HG03354 (cell line): ENCODE results near the gene CACNA1D.

Source experiments
- ATAC-seq: cut with Tn5 transposase; IDR thresholded peaks from one replicate; pipeline ENCODE4 v1.9.1; 2021; ENCODE audit warnings: mild to moderate bottlenecking; ENCODE audit not compliant: unreplicated experiment, poor library complexity, severe bottlenecking

Gene CACNA1D

DNA sequence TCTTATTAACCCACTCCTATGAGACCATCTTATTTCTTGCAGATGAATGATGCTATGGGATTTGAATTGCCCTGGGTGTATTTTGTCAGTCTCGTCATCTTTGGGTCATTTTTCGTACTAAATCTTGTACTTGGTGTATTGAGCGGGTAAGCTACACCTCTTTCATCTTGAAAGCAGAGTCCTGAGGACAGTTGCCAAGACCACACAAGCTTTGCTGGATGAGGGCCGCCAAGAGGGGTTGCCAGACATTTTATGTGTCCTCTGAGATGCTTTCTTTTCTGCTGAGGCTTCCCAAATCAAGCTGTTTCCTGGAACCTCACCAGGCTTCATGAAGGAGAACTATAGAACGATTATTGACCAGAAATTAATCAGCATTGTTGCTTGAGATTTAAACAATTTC, 178.6 kb downstream of the CACNA1D start:
- ATAC-seq = no peak

DNA sequence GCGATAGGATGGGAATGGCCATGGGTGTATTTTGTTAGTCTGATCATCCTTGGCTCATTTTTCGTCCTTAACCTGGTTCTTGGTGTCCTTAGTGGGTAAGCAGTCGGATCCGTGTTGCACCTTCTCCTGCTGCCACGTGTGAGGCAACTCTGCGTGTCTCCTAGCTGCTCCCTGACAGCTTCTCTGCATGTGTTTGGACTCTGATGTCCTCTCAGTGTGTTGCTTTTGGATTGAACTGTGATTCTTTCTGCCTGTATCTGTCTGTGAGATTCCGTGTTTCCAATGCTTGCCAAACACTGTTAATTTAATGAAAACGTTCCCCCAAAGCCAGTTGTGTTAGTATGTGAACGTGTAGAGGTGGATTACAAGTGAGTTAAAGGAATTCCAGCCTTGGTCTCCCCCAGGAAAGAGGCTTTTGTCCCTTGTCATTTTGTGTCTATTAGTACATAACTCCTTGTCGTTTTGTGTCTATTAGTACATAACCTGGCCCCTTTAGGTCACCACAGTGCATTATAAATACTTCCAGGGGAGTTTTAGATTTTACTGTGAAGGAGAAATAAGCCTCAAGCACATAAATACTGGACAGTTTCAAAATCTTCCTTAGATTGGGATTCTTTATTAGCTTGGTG, 179.4 kb downstream of the CACNA1D start:
- no peak for ATAC-seq

DNA sequence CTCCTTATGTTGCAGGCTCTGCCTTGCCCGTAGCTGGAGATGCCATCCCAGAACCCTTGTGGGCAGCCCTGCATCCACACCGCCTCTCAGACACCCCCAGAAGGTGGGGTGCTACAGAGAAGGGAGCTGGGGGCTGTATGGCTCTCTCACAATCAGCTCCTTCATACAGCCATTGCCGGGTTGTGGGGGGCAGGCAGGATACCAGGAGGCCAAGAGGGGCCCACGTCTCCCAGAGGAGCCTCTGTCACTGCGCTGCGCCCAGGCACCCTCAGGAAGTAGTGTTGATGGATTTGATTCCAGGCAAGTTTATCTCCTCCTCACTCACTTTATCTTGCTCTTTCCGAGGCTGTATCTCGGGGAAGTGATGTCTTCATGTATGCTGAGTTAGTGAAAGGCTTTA, 180.2 kb downstream of the CACNA1D start:
- ATAC-seq = no peak

- ATAC-seq = no peak
Observed at GRCh38 chr3:53675022-53675697, 180.7 kb downstream of the CACNA1D start.

- no peak for ATAC-seq
Observed at GRCh38 chr3:53675942-53676341, 181.5 kb downstream of the CACNA1D start.

- ATAC-seq = no peak
Observed at GRCh38 chr3:53677413-53677812, 183.0 kb downstream of the CACNA1D start.

DNA sequence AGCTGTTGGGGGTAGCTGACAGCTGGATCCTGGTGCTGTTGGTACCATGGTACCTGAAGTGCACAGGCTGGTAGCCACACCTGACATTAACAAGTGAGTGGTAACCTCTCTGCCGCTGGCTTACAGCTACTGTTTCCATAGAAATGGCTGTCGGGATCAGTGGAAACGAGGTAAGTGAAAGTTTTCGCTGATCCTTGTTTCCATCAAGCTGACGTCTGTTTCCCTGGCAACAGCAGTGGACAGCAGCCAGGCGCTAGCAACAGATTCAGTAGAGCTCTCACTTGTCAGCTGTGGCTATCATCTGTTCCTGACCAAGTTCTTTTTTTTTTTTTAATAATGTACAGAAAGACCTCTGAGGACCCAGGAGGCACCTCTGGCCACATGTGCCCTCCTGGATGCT, 185.6 kb downstream of the CACNA1D start:
- no peak for ATAC-seq

DNA sequence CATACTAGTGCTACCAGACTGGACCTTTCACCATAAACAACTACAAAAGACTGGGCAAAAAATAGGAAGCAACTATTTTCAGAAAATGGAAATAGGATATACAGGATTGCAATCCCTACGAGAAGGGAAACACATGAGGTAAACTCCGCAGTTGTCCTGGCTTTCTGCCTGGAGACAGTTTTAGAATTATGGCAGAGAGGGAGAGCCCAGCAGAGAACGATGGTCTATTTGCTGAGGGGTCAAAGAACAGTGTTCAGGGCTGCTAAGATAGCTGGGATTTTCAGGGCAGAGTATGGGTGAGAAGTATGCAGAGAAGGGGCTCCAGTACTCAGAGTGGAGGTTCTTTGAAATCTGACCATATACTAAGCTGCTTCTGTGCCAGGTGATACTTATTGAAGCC, 188.4 kb downstream of the CACNA1D start:
- ATAC-seq = no peak

- ATAC-seq = no peak
Observed at GRCh38 chr3:53688066-53688465, 193.7 kb downstream of the CACNA1D start.

DNA sequence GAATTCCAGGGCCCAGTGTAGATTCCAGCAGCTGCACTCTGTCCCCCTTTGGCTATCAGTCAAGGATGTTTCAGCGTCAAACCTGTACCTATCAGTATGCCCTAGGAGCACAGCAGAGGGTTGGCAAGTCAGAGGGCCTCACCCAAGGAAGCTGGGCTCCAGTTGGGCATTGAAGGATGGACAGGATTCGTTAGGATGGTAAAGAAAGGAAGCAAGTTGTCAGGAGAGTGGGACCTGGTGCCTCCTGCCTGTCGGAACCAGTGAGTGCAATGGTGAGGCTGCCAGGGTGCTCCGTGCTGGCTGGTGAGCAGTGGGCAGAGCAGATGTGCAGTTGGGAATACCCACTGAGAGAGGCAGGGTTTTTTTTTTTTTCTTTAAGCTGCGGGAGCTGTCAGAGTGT, 194.6 kb downstream of the CACNA1D start:
- no peak for ATAC-seq

GRCh38 chr3:53689681-53690080, 195.3 kb downstream of the CACNA1D start:
- ATAC-seq = no peak

GRCh38 chr3:53690521-53690920, 196.1 kb downstream of the CACNA1D start:
- ATAC-seq = no peak

- no peak for ATAC-seq
Observed at GRCh38 chr3:53691349-53691748, 196.9 kb downstream of the CACNA1D start.

- no peak for ATAC-seq
Observed at GRCh38 chr3:53691885-53692284, 197.5 kb downstream of the CACNA1D start.

- no peak for ATAC-seq
Observed at GRCh38 chr3:53693451-53693850, 199.0 kb downstream of the CACNA1D start.

DNA sequence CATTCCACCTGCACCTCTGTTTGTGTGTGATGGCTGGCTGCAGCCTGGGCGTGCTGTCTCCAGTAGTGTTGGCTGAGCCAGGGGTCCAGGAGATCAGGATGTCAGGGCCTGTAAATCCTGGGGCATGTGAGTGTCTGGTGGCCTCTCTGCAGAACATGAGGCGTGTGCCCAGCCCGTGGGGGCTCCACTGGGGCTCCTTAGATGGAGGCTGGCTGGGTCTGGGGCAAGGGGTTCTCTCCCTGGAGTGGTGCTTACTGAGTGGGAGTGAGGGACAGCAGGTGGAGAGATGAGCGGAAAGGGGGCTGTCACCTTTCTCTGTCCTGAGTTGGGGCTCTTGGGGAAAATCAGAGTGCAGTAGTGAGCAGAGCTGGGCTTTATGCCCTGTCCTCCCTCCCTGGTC, 199.6 kb downstream of the CACNA1D start:
- ATAC-seq = no peak

DNA sequence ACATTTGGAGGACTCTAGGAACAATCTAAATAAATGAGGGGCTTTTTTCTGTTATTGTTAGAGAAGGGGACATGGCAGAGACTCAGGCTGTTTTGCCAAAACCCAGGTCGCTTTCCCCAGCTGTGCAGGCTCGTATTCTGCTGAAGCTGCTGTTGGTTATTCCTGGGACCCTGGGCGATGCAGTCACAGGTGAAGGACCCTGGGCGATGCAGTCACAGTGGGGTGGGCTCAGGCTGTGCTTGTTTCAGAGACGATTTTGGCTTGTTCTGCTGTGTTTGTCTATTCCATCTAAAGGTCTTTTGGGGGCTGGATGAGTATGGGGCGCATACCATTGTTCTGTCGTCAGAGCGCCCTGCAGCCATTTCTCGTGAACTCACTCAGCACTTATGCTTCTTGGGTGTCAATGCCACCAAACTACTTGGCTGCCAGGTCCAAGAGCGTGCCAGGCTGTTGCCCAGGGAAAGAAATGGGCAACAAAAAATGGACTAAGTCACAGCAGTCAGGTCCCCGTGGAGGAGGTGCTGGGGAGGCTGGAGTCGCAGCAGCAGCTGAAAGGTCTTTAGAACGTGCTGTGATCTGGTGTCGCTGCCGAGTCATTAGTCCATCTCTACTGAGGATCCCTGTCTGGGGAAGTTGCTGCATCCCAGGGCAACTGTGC, 200.4 kb downstream of the CACNA1D start:
- no peak for ATAC-seq

GRCh38 chr3:53695324-53695690, 200.9 kb downstream of the CACNA1D start:
- ATAC-seq = no peak

DNA sequence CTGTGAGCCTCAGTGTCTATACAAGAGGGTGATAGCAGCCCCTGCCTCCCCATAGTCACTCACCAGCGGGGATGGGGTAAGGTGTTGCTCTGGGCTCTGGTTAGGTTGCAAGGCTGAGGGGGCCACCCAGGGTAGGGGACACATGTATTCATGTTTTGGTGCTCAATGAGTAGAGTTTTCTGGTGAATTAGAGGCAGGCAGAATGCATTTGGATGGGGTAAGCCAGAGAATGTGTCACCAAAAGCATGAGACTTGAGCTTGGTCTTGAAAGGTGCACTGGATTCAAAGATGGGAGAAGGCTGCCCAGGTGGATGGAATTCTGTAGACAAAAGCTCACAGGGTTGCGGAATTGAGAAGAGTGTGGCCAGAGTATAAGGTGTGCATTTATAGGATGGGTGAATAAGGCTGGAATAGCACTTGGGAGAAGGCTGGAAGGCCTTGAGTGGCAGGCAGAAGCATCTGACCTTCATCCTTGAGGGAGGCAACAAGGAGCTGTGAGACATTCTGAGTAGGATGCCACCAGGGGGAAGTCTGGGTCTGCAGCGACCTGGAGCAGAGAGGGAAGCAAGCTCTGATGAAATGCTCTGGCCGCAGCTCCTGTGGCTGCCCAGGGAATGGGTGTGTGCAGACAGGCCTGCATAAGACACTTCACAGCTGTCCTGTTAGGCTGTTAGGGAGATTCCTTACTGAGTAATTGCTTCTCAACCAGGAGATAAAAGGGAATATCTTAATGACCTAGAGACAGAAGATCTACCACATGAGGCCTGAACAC, 202.2 kb downstream of the CACNA1D start:
- ATAC-seq = no peak

DNA sequence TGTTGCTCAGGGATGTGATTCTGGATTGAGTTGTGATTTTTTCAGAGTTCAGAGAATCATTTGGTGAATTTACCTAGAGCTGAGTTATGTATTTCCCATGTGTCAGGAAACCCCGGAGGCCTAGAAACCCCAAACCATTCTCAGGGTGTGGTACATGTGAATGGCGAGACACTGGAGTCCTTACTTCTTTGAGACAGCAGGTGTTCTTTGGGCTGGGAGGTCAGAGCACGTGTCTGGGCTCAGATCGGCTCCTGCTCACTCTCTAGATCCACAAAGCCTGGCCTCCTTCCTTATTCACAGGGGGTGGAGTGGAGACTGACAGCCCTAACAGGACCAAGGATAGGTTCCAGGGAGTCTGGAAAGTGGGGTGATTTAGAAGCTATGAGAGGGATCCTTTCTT, 206.0 kb downstream of the CACNA1D start:
- ATAC-seq = no peak
